Lower leg skin (tissue), 4 donors: Measurements from ENCODE around the gene FAM217B. TPM values are rescaled to one million over a fixed set of nuclear protein-coding genes. Genes with fewer than 3 reads are reported as not detected.

Experiments used
- DNase-seq, 2 donors: peaks; one replicate each; pipeline ENCODE4 v3.0.0-alpha.2; 2019; ENCODE audit warnings: low spot score in 2 of 2
- H3K4me3 ChIP-seq: fragments of 200-600 bp; sonication (generic); 2 replicates; pipeline ENCODE4 v1.5.1; 2017; ENCODE audit warnings: mild to moderate bottlenecking, low read depth; ENCODE audit not compliant: poor library complexity, severe bottlenecking
- CTCF ChIP-seq, 3 donors: fragments of 450-650 bp; IDR thresholded peaks; one replicate each; pipeline ENCODE4 v1.5.1; 2016; ENCODE audit warnings: antibody characterized with exemption in 3 of 3, mild to moderate bottlenecking in 3 of 3, moderate library complexity in 2 of 3
- POLR2A ChIP-seq, 2 donors: fragments of 450-650 bp; IDR thresholded peaks; one replicate each; pipeline ENCODE4 v1.6.1; 2016 to 2017; ENCODE audit warnings: antibody characterized with exemption in 2 of 2, mild to moderate bottlenecking in 1 of 2, moderate library complexity in 1 of 2
- WGBS, 2 donors: methylation state at CpG; one replicate each; pipeline ENCODE4 v1.1.5; 2018; 5-methylcytosine and 5-hydroxymethylcytosine counted together
- intact Hi-C: fragments of 100-400 bp; cut with DNase I; formaldehyde crosslinking; loops from one replicate; pipeline ENCODE4 v1.15.0; 2023; ENCODE audit warnings: low total_unique reads
- total RNA-seq, 4 donors: library from RNA; depleted of rRNA; stranded (reverse); fragments of >200 nt; gene quantifications; one replicate each; pipeline ENCODE4 v1.1.0, GENCODE V29; 2016

The FAM217B gene
- 10 to 100 TPM in 1 of 4 donors, 1 to 10 TPM in 3; 3.8 to 11.3 (median 5.9) TPM for total RNA-seq

GRCh38 chr20:59940129-59940955, at the start of gene FAM217B, which contains the start of gene PPP1R3D:
Gene FAM217B, plus strand, starts transcription at chr20:59940389. Its CDS starts 3,555 bp downstream, at chr20:59943944.
Gene PPP1R3D, minus strand, starts transcription at chr20:59940305. Its CDS starts 374 bp downstream, at chr20:59939931.
- H3K4me3 ChIP-seq = peak within 1 kb of the TSS; percentile 60
- TF ChIP-seq CTCF (IDR thresholded peaks at IDR 0.05) = no peak
- peak in 1 of 2 donors; percentile 26 for TF ChIP-seq POLR2A (IDR thresholded peaks at IDR 0.05)
- peak; percentile 97 to 99 for DNase-seq
- intact Hi-C loops = no loop called here
- 0 to 1% methylated on average over 30 to 46 of the region's 57 CpGs for WGBS, 2 donors

GRCh38 chr20:59891581-59891980, 48.6 kb upstream of the FAM217B start:
- 79 to 84% methylated on average over 1 of the region's 1 CpG for WGBS, 2 donors
- no peak for TF ChIP-seq POLR2A (IDR thresholded peaks at IDR 0.05)
- TF ChIP-seq CTCF (IDR thresholded peaks at IDR 0.05) = no peak
- intact Hi-C loops = no loop called here
- DNase-seq = no peak
- no peak overlapping the region for H3K4me3 ChIP-seq

GRCh38 chr20:59895908-59896307, 44.3 kb upstream of the FAM217B start:
- TF ChIP-seq CTCF (IDR thresholded peaks at IDR 0.05) = no peak
- H3K4me3 ChIP-seq = no peak overlapping the region
- intact Hi-C loops = no loop called here
- WGBS, 2 donors = 97 to 98% methylated on average over 1 of the region's 1 CpG
- DNase-seq = no peak

GRCh38 chr20:59902470-59902869, 37.7 kb upstream of the FAM217B start:
- WGBS, 2 donors = 96 to 97% methylated on average over 3 of the region's 3 CpGs
- no peak for TF ChIP-seq CTCF (IDR thresholded peaks at IDR 0.05)
- no peak for TF ChIP-seq POLR2A (IDR thresholded peaks at IDR 0.05)
- H3K4me3 ChIP-seq = no peak overlapping the region
- intact Hi-C loops = no loop called here
- DNase-seq = no peak

GRCh38 chr20:59903621-59904020, 36.6 kb upstream of the FAM217B start:
- intact Hi-C loops = no loop called here
- H3K4me3 ChIP-seq = no peak overlapping the region
- TF ChIP-seq CTCF (IDR thresholded peaks at IDR 0.05) (no peak), POLR2A (IDR thresholded peaks at IDR 0.05) (no peak)
- no peak for DNase-seq
- 94 to 97% methylated on average over 1 of the region's 1 CpG for WGBS, 2 donors
